Measurements from ENCODE around the gene ATRNL1. TPM values are rescaled to one million over a fixed set of nuclear protein-coding genes. Genes with fewer than 3 reads are reported as not detected.

The ATRNL1 gene
- polyA plus RNA-seq, 3 donors = not detected

GRCh38 chr10:115933098-115933497 is 839.9 kb downstream of the ATRNL1 start:
- Histone ChIP-seq H3K9ac (ENCODE audit: insufficient read depth, low read length, poor library complexity, severe bottlenecking) (no peak overlapping the region), H3K79me2 (ENCODE audit: insufficient read depth, low read length) (no peaks in the 10 kb centered on the region), H3K4me1 (ENCODE audit: control insufficient read depth in 1 of 2, insufficient read depth in 2 of 2, low read length in 2 of 2) (no peaks in the 10 kb centered on the region), H3K36me3 (replicated peaks in 1 of 2; ENCODE audit: control insufficient read depth in 1 of 2, insufficient read depth in 2 of 2, low read length in 2 of 2) (no peaks in the 10 kb centered on the region), H3K9me3 (replicated peaks in 1 of 2; ENCODE audit: control insufficient read depth in 1 of 2, insufficient read depth in 1 of 2, low read length in 2 of 2) (no peaks in the 10 kb centered on the region), H3K27me3 (ENCODE audit: control insufficient read depth in 2 of 2, insufficient read depth in 2 of 2, low read length in 2 of 2) (no peaks in the 10 kb centered on the region), H3K4me2 (replicated peaks; ENCODE audit: extremely low read depth, low read length, poor library complexity, severe bottlenecking) (no peak overlapping the region), H4K20me1 (ENCODE audit: insufficient read depth, low read length) (no peaks in the 10 kb centered on the region), H2AFZ (ENCODE audit: insufficient read depth, low read depth, low read length, poor library complexity, severe bottlenecking) (no peak overlapping the region), H3K27ac (ENCODE audit: low read depth in 1 of 2, low read length in 2 of 2) (no peak overlapping the region), H3K4me3 (replicated peaks in 1 of 3; ENCODE audit: low read depth in 2 of 3, low read length in 3 of 3) (no peak overlapping the region)
- TF ChIP-seq, protein P1, sequence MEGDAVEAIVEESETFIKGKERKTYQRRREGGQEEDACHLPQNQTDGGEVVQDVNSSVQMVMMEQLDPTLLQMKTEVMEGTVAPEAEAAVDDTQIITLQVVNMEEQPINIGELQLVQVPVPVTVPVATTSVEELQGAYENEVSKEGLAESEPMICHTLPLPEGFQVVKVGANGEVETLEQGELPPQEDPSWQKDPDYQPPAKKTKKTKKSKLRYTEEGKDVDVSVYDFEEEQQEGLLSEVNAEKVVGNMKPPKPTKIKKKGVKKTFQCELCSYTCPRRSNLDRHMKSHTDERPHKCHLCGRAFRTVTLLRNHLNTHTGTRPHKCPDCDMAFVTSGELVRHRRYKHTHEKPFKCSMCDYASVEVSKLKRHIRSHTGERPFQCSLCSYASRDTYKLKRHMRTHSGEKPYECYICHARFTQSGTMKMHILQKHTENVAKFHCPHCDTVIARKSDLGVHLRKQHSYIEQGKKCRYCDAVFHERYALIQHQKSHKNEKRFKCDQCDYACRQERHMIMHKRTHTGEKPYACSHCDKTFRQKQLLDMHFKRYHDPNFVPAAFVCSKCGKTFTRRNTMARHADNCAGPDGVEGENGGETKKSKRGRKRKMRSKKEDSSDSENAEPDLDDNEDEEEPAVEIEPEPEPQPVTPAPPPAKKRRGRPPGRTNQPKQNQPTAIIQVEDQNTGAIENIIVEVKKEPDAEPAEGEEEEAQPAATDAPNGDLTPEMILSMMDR (IDR thresholded peaks at IDR 0.05) = no peak
- no peaks in the 10 kb centered on the region for H3K4me1 Mint-ChIP-seq
- no peaks in the 10 kb centered on the region for H3K27me3 Mint-ChIP-seq (ENCODE audit: low read depth in 3 of 3)
- no peak overlapping the region for H3K27ac Mint-ChIP-seq
- 100% methylated on average over 2 of the region's 2 CpGs for whole genome bisulfite sequencing (ENCODE audit: insufficient coverage)
- intact Hi-C loops (cut with micrococcal nuclease) = no loop called here
- no peaks in the 10 kb centered on the region for H3K36me3 Mint-ChIP-seq
- DNase-seq = no peak
- peaks cover 0 to 5% (median 0%) of the 10 kb centered on the region in 7 donors for H3K9me3 Mint-ChIP-seq
- H3K4me3 Mint-ChIP-seq = no peak overlapping the region

DNA sequence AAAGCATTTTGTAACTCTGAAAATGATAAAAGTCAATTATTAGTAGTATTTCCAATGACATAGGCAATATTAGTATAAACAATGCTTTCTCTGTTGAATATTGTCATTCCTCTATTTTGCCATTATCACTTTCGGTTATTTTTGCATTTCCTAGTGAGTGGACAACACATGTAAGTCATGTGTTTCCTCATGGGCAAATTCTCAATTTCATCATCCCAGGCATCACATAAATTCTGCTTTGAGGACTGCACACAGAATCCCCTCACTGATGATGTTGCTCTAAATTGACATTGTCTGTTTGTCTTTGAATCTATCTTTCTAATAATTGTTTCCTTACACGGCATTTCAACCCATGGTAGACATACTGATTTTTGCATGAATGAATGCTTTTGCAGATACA is 842.6 kb downstream of the ATRNL1 start:
- Histone ChIP-seq H3K36me3 (replicated peaks in 1 of 2; ENCODE audit: control insufficient read depth in 1 of 2, insufficient read depth in 2 of 2, low read length in 2 of 2) (no peaks in the 10 kb centered on the region), H3K9ac (ENCODE audit: insufficient read depth, low read length, poor library complexity, severe bottlenecking) (no peak overlapping the region), H4K20me1 (ENCODE audit: insufficient read depth, low read length) (no peaks in the 10 kb centered on the region), H3K27ac (ENCODE audit: low read depth in 1 of 2, low read length in 2 of 2) (no peak overlapping the region), H3K4me3 (replicated peaks in 1 of 3; ENCODE audit: low read depth in 2 of 3, low read length in 3 of 3) (no peak overlapping the region), H2AFZ (ENCODE audit: insufficient read depth, low read depth, low read length, poor library complexity, severe bottlenecking) (no peak overlapping the region), H3K4me2 (replicated peaks; ENCODE audit: extremely low read depth, low read length, poor library complexity, severe bottlenecking) (no peak overlapping the region), H3K27me3 (ENCODE audit: control insufficient read depth in 2 of 2, insufficient read depth in 2 of 2, low read length in 2 of 2) (no peaks in the 10 kb centered on the region), H3K4me1 (ENCODE audit: control insufficient read depth in 1 of 2, insufficient read depth in 2 of 2, low read length in 2 of 2) (no peaks in the 10 kb centered on the region), H3K9me3 (replicated peaks in 1 of 2; ENCODE audit: control insufficient read depth in 1 of 2, insufficient read depth in 1 of 2, low read length in 2 of 2) (no peaks in the 10 kb centered on the region), H3K79me2 (ENCODE audit: insufficient read depth, low read length) (no peaks in the 10 kb centered on the region)
- Mint-ChIP-seq H3K27ac (no peak overlapping the region), H3K4me1 (no peaks in the 10 kb centered on the region), H3K9me3 (peaks cover 0 to 5% (median 0%) of the 10 kb centered on the region in 7 donors), H3K27me3 (ENCODE audit: low read depth in 3 of 3) (peaks cover 0 to 1% (median 0%) of the 10 kb centered on the region in 3 donors), H3K4me3 (no peak overlapping the region), H3K36me3 (no peaks in the 10 kb centered on the region)
- intact Hi-C loops (cut with micrococcal nuclease) = no loop called here
- TF ChIP-seq, protein P1 (IDR thresholded peaks at IDR 0.05) = no peak
- DNase-seq = no peak
- WGBS (ENCODE audit: insufficient coverage) = 100% methylated on average over 1 of the region's 2 CpGs

Measured in CD14-positive monocyte (primary cell).